ENCODE data around the gene STRIT1. TPM values are rescaled to one million over a fixed set of nuclear protein-coding genes. Genes with fewer than 3 reads are reported as not detected.

STRIT1 gene
- total and polyA plus RNA-seq, 9 of the 15 experiments (the other 6 are each of a cell fraction or from before 2014, with no cell fraction given), result not detected

GRCh38 chr3:155275159-155275754 is 18.2 kb downstream of the STRIT1 start (continued):
- peak; percentile 75 to 94; a peak in 3 of 4 replicates for TF ChIP-seq FOXA3 (CRISPR knock-in tag; conservative IDR thresholded peaks at IDR 0.05 in 1 of 2, IDR thresholded peaks at IDR 0.05 in 1 of 2)
- TF ChIP-seq ARID1B (IDR thresholded peaks at IDR 0.05), result peak; percentile 73
- peak; percentile 56; the same call in 1 of the 2 replicates for TF ChIP-seq CBFA2T3 (IDR thresholded peaks at IDR 0.05)
- peak; percentile 41; the same call in 1 of the 2 replicates for TF ChIP-seq PKNOX1 (IDR thresholded peaks at IDR 0.05)
- peak; percentile 69 for TF ChIP-seq ZNF316 (IDR thresholded peaks at IDR 0.05)
- TF ChIP-seq BRD9 (IDR thresholded peaks at IDR 0.05; ENCODE audit: low read depth, partially characterized antibody), result peak; percentile 46
- peak; percentile 86 for TF ChIP-seq HMBOX1 (IDR thresholded peaks at IDR 0.05)
- 0 out of 2 replicates have a peak, but pooled peaks have one; percentile 6 for TF ChIP-seq NFRKB (IDR thresholded peaks at IDR 0.05; ENCODE audit: low read depth)
- TF ChIP-seq NFIC (IDR thresholded peaks at IDR 0.05), result peak; percentile 50
- peak; percentile 55 for TF ChIP-seq NFE2 (IDR thresholded peaks at IDR 0.05; ENCODE audit: low read depth)
- TF ChIP-seq SMARCA4 (IDR thresholded peaks at IDR 0.05), result peak; percentile 73
- TF ChIP-seq RAD21 (CRISPR knock-in tag; conservative IDR thresholded peaks at IDR 0.05 in 1 of 2, IDR thresholded peaks at IDR 0.05 in 1 of 2), result 0 out of 4 replicates have a peak, but pooled peaks of 1 of the 2 experiments have one; percentile 9
- peak; percentile 90 for TF ChIP-seq HNRNPLL (IDR thresholded peaks at IDR 0.05; ENCODE audit: low read depth, low read length, poor library complexity, severe bottlenecking)
- peak; percentile 35; the same call in 1 of the 2 replicates for TF ChIP-seq MTA2 (IDR thresholded peaks at IDR 0.05; ENCODE audit: low read depth)
- peak; percentile 55; the same call in 1 of the 2 replicates for TF ChIP-seq C11orf30 (IDR thresholded peaks at IDR 0.05; ENCODE audit: low read depth)
- peak; percentile 77 for TF ChIP-seq DPF2 (IDR thresholded peaks at IDR 0.05)
- TF ChIP-seq ZNF395 (CRISPR knock-in tag; IDR thresholded peaks at IDR 0.05), result 0 out of 2 replicates have a peak, but pooled peaks have one; percentile 9
- TF ChIP-seq FOSL1 (tag; conservative IDR thresholded peaks at IDR 0.05), result 0 out of 2 replicates have a peak, but pooled peaks have one; percentile 21
- TF ChIP-seq CBFA2T2 (conservative IDR thresholded peaks at IDR 0.05), result peak; percentile 28; the same call in 1 of the 2 replicates
- peak; percentile 52 for TF ChIP-seq MAFG (tag; conservative IDR thresholded peaks at IDR 0.05)
- peak; percentile 77; the same call in 1 of the 2 replicates for TF ChIP-seq GATAD2A (IDR thresholded peaks at IDR 0.05)
- peak; percentile 51 for TF ChIP-seq SOX6 (IDR thresholded peaks at IDR 0.05)
- TF ChIP-seq MTA1 (IDR thresholded peaks at IDR 0.05; ENCODE audit: borderline replicate concordance), result peak; percentile 69; the same call in 1 of the 2 replicates
